Measurements from ENCODE around the gene LMX1A.

Gene LMX1A

GRCh38 chr1:165317612-165318011, 38.9 kb downstream of the LMX1A start:
- H3K27ac Mint-ChIP-seq = no peak overlapping the region

GRCh38 chr1:165316153-165316772, 40.3 kb downstream of the LMX1A start:
- Mint-ChIP-seq H3K36me3 (ENCODE audit: low read depth) (no peaks in the 10 kb centered on the region), H3K4me1 (ENCODE audit: low read depth) (no peaks in the 10 kb centered on the region), H3K27me3 (ENCODE audit: low read depth) (no peaks in the 10 kb centered on the region), H3K27ac (no peak overlapping the region), H3K9me3 (no peaks in the 10 kb centered on the region), H3K4me3 (no peak overlapping the region)

More at GRCh38 chr1:165317612-165318011, 38.9 kb downstream of the LMX1A start:
- H3K27me3 Mint-ChIP-seq (ENCODE audit: low read depth) = no peaks in the 10 kb centered on the region
- H3K4me1 Mint-ChIP-seq (ENCODE audit: low read depth) = no peaks in the 10 kb centered on the region
- no peaks in the 10 kb centered on the region for H3K9me3 Mint-ChIP-seq
- no peaks in the 10 kb centered on the region for H3K36me3 Mint-ChIP-seq (ENCODE audit: low read depth)
- no peak overlapping the region for H3K4me3 Mint-ChIP-seq

- no peak overlapping the region for H3K27ac Mint-ChIP-seq
- no peak overlapping the region for H3K4me3 Mint-ChIP-seq
- H3K36me3 Mint-ChIP-seq (ENCODE audit: low read depth) = no peaks in the 10 kb centered on the region
- no peaks in the 10 kb centered on the region for H3K27me3 Mint-ChIP-seq (ENCODE audit: low read depth)
- no peaks in the 10 kb centered on the region for H3K9me3 Mint-ChIP-seq
- H3K4me1 Mint-ChIP-seq (ENCODE audit: low read depth) = no peaks in the 10 kb centered on the region
Observed at GRCh38 chr1:165315481-165315880, 41.0 kb downstream of the LMX1A start.

GRCh38 chr1:165313903-165314302, 42.6 kb downstream of the LMX1A start:
- no peaks in the 10 kb centered on the region for H3K4me1 Mint-ChIP-seq (ENCODE audit: low read depth)
- no peaks in the 10 kb centered on the region for H3K9me3 Mint-ChIP-seq
- no peaks in the 10 kb centered on the region for H3K27me3 Mint-ChIP-seq (ENCODE audit: low read depth)
- H3K36me3 Mint-ChIP-seq (ENCODE audit: low read depth) = no peaks in the 10 kb centered on the region
- H3K4me3 Mint-ChIP-seq = no peak overlapping the region
- no peak overlapping the region for H3K27ac Mint-ChIP-seq

GRCh38 chr1:165312591-165312990, 43.9 kb downstream of the LMX1A start:
- H3K27me3 Mint-ChIP-seq (ENCODE audit: low read depth) = no peaks in the 10 kb centered on the region

GRCh38 chr1:165306543-165307434, 49.7 kb downstream of the LMX1A start:
- Mint-ChIP-seq H3K27me3 (ENCODE audit: low read depth) (peaks cover 6% of the 10 kb centered on the region), H3K4me1 (ENCODE audit: low read depth) (no peaks in the 10 kb centered on the region), H3K4me3 (no peak overlapping the region), H3K27ac (no peak overlapping the region), H3K36me3 (ENCODE audit: low read depth) (no peaks in the 10 kb centered on the region), H3K9me3 (no peaks in the 10 kb centered on the region)

More at GRCh38 chr1:165312591-165312990, 43.9 kb downstream of the LMX1A start:
- no peak overlapping the region for H3K4me3 Mint-ChIP-seq
- H3K9me3 Mint-ChIP-seq = no peaks in the 10 kb centered on the region
- H3K36me3 Mint-ChIP-seq (ENCODE audit: low read depth) = no peaks in the 10 kb centered on the region
- H3K27ac Mint-ChIP-seq = no peak overlapping the region
- no peaks in the 10 kb centered on the region for H3K4me1 Mint-ChIP-seq (ENCODE audit: low read depth)

DNA sequence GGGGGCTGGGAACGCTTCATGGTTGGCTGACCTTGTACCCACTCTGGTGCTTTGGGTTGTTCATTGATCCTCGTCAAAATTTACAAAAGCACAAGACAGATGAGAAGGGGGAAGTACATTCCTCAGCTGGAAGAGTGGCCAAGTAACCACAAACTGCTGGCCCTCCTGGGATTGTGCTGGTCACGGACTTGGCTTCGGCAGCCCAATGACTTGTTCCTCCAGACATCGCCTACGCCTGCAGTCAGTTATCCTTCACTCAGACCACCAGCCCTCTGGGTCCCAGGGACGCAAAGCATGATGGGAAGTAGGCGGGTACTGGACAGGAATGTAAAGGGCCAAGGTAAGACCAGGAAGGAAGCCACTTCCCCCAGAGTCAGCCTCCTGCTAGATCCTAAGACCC, 53.1 kb downstream of the LMX1A start:
- Mint-ChIP-seq H3K36me3 (ENCODE audit: low read depth) (no peaks in the 10 kb centered on the region), H3K27me3 (ENCODE audit: low read depth) (peaks cover 6% of the 10 kb centered on the region), H3K4me3 (no peak overlapping the region), H3K4me1 (ENCODE audit: low read depth) (no peaks in the 10 kb centered on the region), H3K27ac (no peak overlapping the region), H3K9me3 (no peaks in the 10 kb centered on the region)

DNA sequence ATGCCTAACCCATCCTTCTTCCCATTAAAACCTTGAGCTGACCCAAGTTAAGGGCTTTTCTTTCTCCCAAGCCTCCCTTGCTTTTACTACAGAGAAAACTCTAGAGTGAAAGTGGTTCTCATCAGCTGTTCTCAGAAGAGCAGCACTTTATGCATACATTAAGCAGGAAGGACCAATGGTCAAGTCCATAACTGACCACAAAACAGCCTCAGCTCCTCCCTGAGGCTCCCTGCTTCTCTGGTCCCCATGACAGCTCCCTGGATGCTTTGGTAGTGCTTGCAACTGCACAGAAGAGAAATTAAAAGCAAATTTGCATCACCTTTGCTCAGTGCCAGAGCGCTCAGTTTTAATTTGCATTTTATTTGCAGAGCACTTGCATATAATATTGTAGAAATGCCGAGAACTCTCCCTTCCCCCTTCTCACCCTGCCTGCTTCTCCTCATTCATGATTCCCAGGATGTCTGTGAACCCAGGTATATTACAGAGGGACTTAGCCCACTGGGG, 56.1 kb downstream of the LMX1A start:
- no peaks in the 10 kb centered on the region for H3K36me3 Mint-ChIP-seq (ENCODE audit: low read depth)
- H3K4me1 Mint-ChIP-seq (ENCODE audit: low read depth) = no peaks in the 10 kb centered on the region
- no peak overlapping the region for H3K27ac Mint-ChIP-seq
- no peak overlapping the region for H3K4me3 Mint-ChIP-seq
- peaks cover 3% of the 10 kb centered on the region for H3K27me3 Mint-ChIP-seq (ENCODE audit: low read depth)
- no peaks in the 10 kb centered on the region for H3K9me3 Mint-ChIP-seq

DNA sequence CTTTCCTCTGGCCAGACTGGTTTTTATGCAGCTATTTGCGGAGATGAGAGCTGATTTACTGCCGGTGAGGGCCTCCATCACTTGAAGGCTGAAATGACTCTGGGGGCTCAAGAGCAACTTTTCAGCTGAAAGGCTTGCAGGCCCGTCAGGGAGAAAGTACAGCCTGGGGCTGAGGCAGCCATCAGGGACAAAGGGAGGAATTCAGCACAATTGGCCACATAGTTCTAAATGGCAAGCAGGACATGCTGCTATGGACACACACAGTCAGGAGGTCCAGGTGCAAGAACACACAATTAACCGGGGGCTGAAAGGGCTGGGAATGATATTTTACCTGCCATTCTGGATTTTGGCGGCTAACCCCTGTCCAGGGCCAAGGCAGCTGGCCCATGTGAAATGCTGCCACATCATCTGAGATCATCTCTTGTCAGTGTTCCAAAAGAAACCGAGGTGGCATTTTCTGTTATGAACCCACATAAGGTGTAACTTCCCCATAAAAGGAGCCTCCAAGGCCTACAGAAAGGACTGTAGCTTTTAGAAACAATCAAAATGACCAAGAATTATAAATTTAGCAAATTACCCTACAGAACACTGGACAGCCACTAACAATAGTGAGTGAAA, 58.2 kb downstream of the LMX1A start:
- Mint-ChIP-seq H3K4me3 (no peak overlapping the region), H3K4me1 (ENCODE audit: low read depth) (no peaks in the 10 kb centered on the region), H3K27me3 (ENCODE audit: low read depth) (peaks cover 3% of the 10 kb centered on the region), H3K36me3 (ENCODE audit: low read depth) (no peaks in the 10 kb centered on the region), H3K27ac (no peak overlapping the region), H3K9me3 (no peaks in the 10 kb centered on the region)

DNA sequence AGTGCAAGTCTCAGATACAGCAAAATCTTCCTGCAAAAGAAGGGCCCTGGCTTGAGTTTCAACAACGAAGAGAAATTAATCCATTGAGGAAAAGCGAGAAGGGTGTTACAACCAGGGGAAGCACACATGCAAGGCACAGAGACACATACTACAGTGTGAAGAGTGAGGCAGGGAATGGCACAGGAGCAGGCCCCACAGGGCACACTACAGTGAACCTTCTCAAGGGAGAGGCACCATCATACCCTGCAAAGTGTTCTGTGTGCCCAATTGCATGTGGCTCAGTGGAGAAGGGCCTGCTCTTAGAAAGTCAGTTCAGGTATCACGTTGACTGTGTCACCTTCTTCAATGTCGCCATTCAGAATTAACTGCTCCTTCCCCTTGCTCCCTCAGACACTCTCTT, 60.3 kb downstream of the LMX1A start:
- Mint-ChIP-seq H3K4me1 (ENCODE audit: low read depth) (no peaks in the 10 kb centered on the region), H3K27me3 (ENCODE audit: low read depth) (no peaks in the 10 kb centered on the region), H3K36me3 (ENCODE audit: low read depth) (no peaks in the 10 kb centered on the region), H3K27ac (no peak overlapping the region), H3K9me3 (no peaks in the 10 kb centered on the region), H3K4me3 (no peak overlapping the region)

DNA sequence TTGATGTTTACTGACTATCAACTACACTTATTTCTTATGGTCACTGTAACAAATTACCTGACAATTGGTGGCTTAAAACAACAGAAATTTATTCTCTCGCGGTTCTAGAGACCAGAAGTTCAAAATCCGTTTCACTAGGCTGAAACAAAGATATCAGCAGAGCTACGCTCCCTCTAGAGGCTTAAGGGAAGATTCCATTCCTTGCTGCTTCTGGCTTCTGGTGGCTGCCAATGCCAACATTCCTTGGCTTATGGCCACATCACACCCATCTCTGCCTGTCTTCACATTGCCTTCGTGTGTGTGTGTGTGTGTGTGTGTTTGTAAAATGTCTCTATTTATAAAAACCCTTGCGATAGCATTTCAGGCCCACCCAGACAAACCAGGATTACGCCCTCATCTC, 66.4 kb downstream of the LMX1A start:
- Mint-ChIP-seq H3K27me3 (ENCODE audit: low read depth) (peaks cover 8% of the 10 kb centered on the region), H3K9me3 (no peaks in the 10 kb centered on the region), H3K4me3 (no peak overlapping the region), H3K36me3 (ENCODE audit: low read depth) (no peaks in the 10 kb centered on the region), H3K4me1 (ENCODE audit: low read depth) (no peaks in the 10 kb centered on the region), H3K27ac (no peak overlapping the region)

GRCh38 chr1:165289556-165289955, 67.0 kb downstream of the LMX1A start:
- no peaks in the 10 kb centered on the region for H3K4me1 Mint-ChIP-seq (ENCODE audit: low read depth)
- H3K27me3 Mint-ChIP-seq (ENCODE audit: low read depth) = peaks cover 8% of the 10 kb centered on the region
- no peak overlapping the region for H3K4me3 Mint-ChIP-seq
- no peaks in the 10 kb centered on the region for H3K36me3 Mint-ChIP-seq (ENCODE audit: low read depth)
- no peak overlapping the region for H3K27ac Mint-ChIP-seq
- H3K9me3 Mint-ChIP-seq = no peaks in the 10 kb centered on the region

GRCh38 chr1:165288350-165289120, 68.0 kb downstream of the LMX1A start:
- Mint-ChIP-seq H3K9me3 (no peaks in the 10 kb centered on the region), H3K36me3 (ENCODE audit: low read depth) (no peaks in the 10 kb centered on the region), H3K4me3 (no peak overlapping the region), H3K27ac (no peak overlapping the region), H3K27me3 (ENCODE audit: low read depth) (peaks cover 8% of the 10 kb centered on the region), H3K4me1 (ENCODE audit: low read depth) (no peaks in the 10 kb centered on the region)

DNA sequence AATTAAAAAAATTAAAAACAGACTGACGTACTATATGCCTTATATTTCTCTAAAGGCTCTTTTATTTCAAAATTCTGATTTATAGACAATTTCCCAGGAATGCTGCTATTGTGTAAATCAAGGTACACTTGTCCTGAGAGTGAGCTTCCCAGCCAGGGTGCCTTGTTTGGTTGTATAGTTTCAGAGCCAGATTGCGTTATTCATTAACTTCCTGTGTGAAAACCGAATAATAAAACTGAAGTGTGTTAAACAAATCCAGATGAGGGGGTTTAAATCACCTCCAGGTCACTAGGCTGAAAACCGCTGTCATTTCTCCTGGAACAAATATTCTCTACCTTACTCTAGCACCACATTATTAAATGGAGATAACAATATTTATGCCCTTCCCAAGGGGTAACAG, 68.7 kb downstream of the LMX1A start:
- Mint-ChIP-seq H3K27me3 (ENCODE audit: low read depth) (peaks cover 11% of the 10 kb centered on the region), H3K4me1 (ENCODE audit: low read depth) (no peaks in the 10 kb centered on the region), H3K36me3 (ENCODE audit: low read depth) (no peaks in the 10 kb centered on the region), H3K4me3 (no peak overlapping the region), H3K9me3 (no peaks in the 10 kb centered on the region), H3K27ac (no peak overlapping the region)
